RWPE1 (cell line): ENCODE results near the gene DSG2.

ENCODE experiments used
- CTCF ChIA-PET: fragments of 350-600 bp; sonication (Branson Sonifier 250); formaldehyde crosslinking; extraction: SDS; loops from one replicate; lab custom pipeline; 2021; lab: Yijun Ruan, JAX
- POLR2A ChIA-PET: fragments of 400-600 bp; formaldehyde crosslinking; extraction: SDS; loops from one replicate; lab custom pipeline; 2020; ENCODE audit warnings: antibody characterized with exemption; ENCODE audit not compliant: low non-redundant PET; lab: Yijun Ruan, JAX
- DNase-seq: peaks from one replicate; pipeline ENCODE4 v3.0.0; 2012; ENCODE audit warnings: low spot score
- H3K27ac ChIP-seq: fragments of 450-650 bp; 2 replicates; pipeline ENCODE4 v1.5.1; 2017
- TF ChIP-seq, protein P1 (sequence below): fragments of 450-650 bp; conservative IDR thresholded peaks from 2 replicates; pipeline ENCODE4 v1.5.1; 2017; ENCODE audit warnings: low read depth, mild to moderate bottlenecking

The DSG2 gene

DNA sequence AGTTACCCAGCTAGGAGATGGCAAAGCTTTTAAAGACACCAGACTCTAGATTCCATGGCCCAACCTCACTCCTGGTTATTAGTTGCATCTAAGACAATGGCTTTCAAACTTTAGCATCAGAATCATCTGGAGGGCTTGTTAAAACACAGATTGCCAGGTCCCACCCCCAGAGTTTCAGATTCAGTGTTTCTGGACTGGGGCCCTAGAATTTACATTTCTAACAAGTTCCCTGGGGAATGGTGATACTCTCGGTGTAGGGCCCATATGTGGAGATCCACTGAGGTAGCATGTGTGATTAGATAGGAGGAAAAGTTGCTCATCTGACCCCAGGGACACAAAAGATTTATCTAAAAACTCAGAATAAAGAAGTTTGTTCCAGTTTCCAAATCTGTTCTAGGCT lies 79.2 kb downstream of the DSG2 start:
- CTCF ChIA-PET, result no interaction called here
- POLR2A ChIA-PET, result no interaction called here
- TF ChIP-seq, protein P1, sequence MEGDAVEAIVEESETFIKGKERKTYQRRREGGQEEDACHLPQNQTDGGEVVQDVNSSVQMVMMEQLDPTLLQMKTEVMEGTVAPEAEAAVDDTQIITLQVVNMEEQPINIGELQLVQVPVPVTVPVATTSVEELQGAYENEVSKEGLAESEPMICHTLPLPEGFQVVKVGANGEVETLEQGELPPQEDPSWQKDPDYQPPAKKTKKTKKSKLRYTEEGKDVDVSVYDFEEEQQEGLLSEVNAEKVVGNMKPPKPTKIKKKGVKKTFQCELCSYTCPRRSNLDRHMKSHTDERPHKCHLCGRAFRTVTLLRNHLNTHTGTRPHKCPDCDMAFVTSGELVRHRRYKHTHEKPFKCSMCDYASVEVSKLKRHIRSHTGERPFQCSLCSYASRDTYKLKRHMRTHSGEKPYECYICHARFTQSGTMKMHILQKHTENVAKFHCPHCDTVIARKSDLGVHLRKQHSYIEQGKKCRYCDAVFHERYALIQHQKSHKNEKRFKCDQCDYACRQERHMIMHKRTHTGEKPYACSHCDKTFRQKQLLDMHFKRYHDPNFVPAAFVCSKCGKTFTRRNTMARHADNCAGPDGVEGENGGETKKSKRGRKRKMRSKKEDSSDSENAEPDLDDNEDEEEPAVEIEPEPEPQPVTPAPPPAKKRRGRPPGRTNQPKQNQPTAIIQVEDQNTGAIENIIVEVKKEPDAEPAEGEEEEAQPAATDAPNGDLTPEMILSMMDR, result no peak
- H3K27ac ChIP-seq, result no peak overlapping the region
- DNase-seq, result no peak

DNA sequence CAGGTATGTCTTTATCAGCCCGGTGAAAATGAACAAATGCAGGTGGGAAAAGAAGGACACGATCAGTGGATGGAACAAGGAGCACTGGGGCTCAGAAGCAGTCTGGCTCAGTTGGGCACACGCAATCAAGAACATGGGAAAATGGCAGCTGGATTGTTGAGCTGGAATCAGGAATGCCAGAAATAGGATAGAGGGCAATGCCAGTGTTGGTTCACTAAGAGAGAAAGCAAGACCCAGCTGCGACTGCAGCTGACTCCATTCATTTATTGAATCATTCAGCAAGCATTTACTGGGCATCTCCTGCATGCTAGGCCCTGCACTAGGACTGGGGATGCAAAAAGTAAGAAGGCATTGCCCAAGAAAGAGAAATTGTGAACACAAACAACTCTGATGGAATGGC lies 80.1 kb downstream of the DSG2 start:
- TF ChIP-seq, protein P1, result no peak
- ChIA-PET CTCF (interaction anchor here (0.7 kb wide), 1 partner anchor 19 kb away, joined by 3 read pairs; no protein-coding TSS in a partner anchor), POLR2A (no interaction called here)
- no peak overlapping the region for H3K27ac ChIP-seq
- no peak for DNase-seq

GRCh38 chr18:31579375-31579774 lies 81.4 kb downstream of the DSG2 start:
- TF ChIP-seq, protein P1, result no peak
- ChIA-PET POLR2A (no interaction called here), CTCF (no interaction called here)
- H3K27ac ChIP-seq, result no peak overlapping the region
- no peak for DNase-seq

GRCh38 chr18:31581498-31582197 lies 83.7 kb downstream of the DSG2 start:
- no peak overlapping the region for H3K27ac ChIP-seq
- DNase-seq, result no peak
- TF ChIP-seq, protein P1, result no peak
- POLR2A ChIA-PET, result no interaction called here
- CTCF ChIA-PET, result no interaction called here

- no peak for DNase-seq
- TF ChIP-seq, protein P1, result no peak
- H3K27ac ChIP-seq, result no peak overlapping the region
- ChIA-PET CTCF (no interaction called here), POLR2A (no interaction called here)
Observed at GRCh38 chr18:31583185-31583854, 85.3 kb downstream of the DSG2 start.

- DNase-seq, result no peak
- H3K27ac ChIP-seq, result no peak overlapping the region
- TF ChIP-seq, protein P1, result no peak
- POLR2A ChIA-PET, result no interaction called here
- CTCF ChIA-PET, result no interaction called here
Observed at GRCh38 chr18:31585991-31586390, 88.0 kb downstream of the DSG2 start.
